Esophagus muscularis mucosa (tissue), 4 donors: ENCODE data around the gene MFRP.

ENCODE experiments used
- EP300 ChIP-seq: sonication (generic); formaldehyde crosslinking; IDR thresholded peaks from one replicate; pipeline ENCODE4 v1.6.1; 2017; ENCODE audit warnings: antibody characterized with exemption
- POLR2A ChIP-seq: fragments of 450-650 bp; IDR thresholded peaks from one replicate; pipeline ENCODE4 v1.6.1; 2017; ENCODE audit warnings: antibody characterized with exemption, moderate library complexity, mild to moderate bottlenecking, low read depth
- TF ChIP-seq, protein P1 (sequence below), 3 experiments: fragments of 200-600 bp in 2 of 3; fragments of 450-650 bp in 1 of 3; sonication (generic) in 2 of 3; IDR thresholded peaks; one replicate each; pipeline ENCODE4 v1.5.1; 2017 to 2019; ENCODE audit warnings: antibody characterized with exemption in 3 of 3, mild to moderate bottlenecking in 2 of 3, moderate library complexity in 1 of 3

DNA sequence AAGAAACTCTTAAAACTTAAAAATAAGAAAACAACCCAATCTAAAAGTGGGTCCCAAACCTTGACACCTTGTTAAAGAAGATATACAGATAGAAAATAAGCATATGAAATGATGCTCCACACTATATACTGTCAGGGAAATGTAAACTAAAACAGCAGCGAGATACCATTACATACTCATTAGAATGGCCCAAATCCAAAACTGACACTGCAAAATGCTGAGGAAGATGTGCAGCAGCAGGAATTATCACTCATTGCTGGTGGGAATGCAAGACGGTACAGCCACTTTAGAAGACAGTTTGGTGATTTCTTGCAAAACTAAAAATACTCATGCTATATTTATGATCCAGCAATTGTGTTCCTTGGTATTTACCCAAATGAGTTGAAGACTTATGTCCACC, 17.2 kb downstream of the MFRP start:
- no peak for TF ChIP-seq EP300
- TF ChIP-seq, protein P1, sequence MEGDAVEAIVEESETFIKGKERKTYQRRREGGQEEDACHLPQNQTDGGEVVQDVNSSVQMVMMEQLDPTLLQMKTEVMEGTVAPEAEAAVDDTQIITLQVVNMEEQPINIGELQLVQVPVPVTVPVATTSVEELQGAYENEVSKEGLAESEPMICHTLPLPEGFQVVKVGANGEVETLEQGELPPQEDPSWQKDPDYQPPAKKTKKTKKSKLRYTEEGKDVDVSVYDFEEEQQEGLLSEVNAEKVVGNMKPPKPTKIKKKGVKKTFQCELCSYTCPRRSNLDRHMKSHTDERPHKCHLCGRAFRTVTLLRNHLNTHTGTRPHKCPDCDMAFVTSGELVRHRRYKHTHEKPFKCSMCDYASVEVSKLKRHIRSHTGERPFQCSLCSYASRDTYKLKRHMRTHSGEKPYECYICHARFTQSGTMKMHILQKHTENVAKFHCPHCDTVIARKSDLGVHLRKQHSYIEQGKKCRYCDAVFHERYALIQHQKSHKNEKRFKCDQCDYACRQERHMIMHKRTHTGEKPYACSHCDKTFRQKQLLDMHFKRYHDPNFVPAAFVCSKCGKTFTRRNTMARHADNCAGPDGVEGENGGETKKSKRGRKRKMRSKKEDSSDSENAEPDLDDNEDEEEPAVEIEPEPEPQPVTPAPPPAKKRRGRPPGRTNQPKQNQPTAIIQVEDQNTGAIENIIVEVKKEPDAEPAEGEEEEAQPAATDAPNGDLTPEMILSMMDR (IDR thresholded peaks at IDR 0.05) = no peak
- TF ChIP-seq POLR2A = no peak
